HL-60/S4 treated with phorbol 12-myristate 13-acetate at 8.2 ng/mL for 4 days and 3 days (cell line): ENCODE results near the gene LIPN.

ENCODE experiments used
- in situ Hi-C: fragments of 300-500 bp; cut with MboI; formaldehyde crosslinking; loops from 2 replicates; pipeline ENCODE4 v1.15.0; 2022; ENCODE audit warnings: low sequenced_read_pairs

Gene LIPN

DNA sequence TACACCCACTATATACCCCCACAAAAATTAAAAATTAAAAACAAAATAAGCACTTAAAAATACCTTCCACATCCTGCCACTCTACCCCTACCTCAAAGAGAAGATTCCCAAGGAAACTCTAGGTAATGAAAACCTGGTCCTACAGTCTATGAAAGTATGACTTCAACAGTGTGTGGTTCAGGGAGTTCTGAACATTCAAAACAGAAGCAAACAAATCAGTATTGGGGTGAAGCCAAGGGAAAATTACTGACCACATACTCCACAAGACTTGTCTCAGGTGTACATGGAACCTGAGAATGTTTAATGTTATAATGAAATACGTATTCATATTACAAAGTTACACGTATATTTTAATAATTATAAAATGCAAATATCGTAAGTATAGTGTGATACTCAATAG, 22.4 kb downstream of the LIPN start:
- in situ Hi-C loops, result no loop called here

DNA sequence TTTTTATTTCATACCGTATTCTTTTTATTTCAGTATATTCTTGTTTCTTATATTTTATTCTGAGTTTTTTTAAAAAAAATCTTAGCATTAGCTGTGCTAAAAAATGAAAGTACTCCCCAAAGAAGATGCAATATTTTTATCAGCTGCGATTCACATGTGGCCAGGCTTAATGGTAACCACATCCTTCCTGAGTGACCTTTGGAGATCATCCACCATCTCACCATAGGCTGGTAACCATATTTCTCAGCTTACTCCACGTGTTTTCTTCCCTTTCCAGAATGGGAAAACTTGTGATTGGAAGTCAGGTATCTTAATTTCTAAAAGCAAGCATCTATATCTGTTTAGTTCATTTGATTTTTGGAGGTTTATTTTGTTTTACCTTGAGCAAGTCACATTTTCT, 23.9 kb downstream of the LIPN start:
- in situ Hi-C loops, result no loop called here

DNA sequence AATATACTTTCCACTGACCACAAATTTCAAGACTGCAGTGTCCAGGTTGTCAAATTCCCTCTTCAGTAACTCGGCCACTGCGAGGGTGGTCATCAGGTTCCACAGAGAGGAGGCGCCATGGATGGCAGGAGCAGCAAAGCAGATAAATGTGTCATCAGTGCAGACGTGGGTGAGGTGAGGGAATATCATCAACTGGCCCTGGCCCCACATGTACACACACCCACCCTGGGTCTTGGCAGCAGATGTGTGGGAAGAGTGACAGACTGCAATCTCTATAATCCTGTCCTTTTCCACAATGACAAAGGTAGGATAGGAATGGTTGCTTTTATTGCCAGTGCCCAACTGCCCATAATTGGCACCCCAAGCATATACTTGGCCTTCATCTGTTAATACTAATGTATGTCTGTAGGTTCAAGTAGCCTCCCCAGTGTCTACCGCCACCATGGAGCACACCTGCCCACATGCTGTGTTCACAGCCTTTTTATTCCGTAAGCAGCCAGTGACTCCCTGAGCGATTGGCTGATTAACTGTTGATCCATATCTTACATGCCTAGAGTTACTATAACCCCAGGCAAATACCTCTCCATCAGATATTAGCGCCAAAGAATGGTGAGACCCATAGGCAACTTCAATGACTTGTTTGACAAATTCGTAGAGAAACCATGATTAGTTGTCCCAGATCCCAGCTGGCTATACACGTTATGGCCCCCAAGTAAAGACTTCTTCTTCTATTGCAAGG, 26.4 kb downstream of the LIPN start:
- in situ Hi-C loops, result no loop called here

GRCh38 chr10:88787463-88787862, 27.6 kb downstream of the LIPN start:
- in situ Hi-C loops, result no loop called here

GRCh38 chr10:88788924-88789323, 29.1 kb downstream of the LIPN start:
- in situ Hi-C loops, result no loop called here

DNA sequence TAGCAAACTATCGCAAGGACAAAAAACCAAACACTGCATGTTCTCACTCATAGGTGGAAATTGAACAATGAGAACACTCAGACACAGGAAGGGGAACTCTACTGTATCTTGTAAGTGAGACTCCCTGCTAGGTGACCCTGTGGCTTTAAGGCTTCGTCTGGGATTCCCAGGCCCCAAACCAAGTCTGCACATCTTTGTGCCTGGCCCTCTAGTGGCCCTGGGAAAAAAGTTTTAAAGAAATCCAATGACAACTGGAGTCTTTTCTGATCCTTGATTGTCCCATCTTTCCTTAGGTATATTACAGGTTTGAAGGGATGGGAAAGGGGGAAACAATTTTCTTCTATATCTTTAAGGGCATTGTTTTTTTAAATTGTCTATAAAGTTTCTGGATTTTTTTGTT, 32.1 kb downstream of the LIPN start:
- in situ Hi-C loops, result no loop called here

- in situ Hi-C loops, result no loop called here
Observed at GRCh38 chr10:88792661-88793060, 32.8 kb downstream of the LIPN start.

GRCh38 chr10:88793712-88794299, 34.0 kb downstream of the LIPN start:
- in situ Hi-C loops, result no loop called here

- in situ Hi-C loops, result no loop called here
Observed at GRCh38 chr10:88794731-88795130, 34.9 kb downstream of the LIPN start.

DNA sequence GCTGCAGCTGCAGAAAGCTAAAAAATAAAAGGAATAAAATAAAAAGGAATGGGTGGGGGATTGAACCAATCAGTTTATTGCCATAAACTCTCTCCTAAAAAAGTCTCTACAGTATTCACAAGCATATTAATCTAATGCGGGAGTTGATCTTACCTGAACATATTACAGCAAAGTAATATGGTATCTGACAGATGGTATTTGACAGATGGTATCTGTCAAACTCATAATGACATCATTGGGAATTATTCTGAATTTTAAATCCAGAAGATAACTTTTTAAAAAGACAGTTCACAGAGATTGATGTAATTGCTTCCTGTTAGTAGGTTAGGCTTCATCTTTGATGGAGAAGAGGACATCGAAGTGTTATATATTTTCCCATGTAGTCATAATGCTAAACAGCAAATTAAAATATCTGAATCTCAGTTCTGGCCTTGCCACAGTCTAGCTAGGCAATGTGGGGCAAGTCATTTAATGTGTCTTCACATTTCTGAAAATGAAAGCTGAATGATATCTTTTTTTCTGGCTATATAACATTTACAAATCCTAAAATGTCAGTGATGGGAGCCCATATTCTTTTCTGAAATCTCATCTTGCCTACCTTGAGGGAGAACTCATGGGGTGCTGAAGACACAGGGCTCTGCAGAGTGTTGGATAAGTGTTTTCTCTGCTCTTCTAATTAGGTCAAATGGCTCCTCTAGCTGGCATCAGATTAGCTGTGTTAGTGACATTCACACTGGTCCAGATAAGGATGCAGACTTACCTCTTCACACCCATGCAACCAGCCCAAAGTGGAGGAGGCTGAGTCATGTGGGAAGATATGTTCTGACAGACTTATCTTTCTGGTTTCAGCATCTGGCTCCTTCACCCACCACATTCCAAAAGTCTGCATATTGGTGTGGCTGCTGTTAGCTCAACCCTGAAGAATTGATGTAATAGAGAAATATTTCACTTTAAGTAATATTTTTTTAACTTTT, 40.6 kb downstream of the LIPN start:
- in situ Hi-C loops, result no loop called here

- in situ Hi-C loops, result no loop called here
Observed at GRCh38 chr10:88802523-88803285, 42.9 kb downstream of the LIPN start, which contains the start of gene LIPM. LIPM (plus strand) TSS chr10:88802730; CDS start chr10:88802897, 167 bp downstream.

DNA sequence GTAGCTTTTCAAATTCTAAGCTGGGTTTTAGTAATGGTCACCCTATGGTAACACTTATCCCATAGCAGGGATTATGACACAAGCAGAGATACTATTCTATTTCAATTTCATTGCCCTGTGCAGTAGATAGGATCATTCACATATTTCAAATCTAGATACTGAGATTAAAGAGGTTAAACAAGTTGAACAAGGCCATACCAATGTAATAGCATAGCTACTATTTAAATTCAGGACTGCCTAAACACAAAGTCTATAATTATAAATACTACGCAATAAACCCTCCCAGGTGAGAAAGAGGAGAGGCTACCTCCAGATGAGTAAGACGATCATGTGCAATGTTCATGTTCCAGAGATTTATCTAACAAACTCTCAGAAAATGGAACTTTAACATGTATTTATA, 43.8 kb downstream of the LIPN start:
- in situ Hi-C loops, result no loop called here

- in situ Hi-C loops, result no loop called here
Observed at GRCh38 chr10:88804083-88804812, 44.4 kb downstream of the LIPN start.

DNA sequence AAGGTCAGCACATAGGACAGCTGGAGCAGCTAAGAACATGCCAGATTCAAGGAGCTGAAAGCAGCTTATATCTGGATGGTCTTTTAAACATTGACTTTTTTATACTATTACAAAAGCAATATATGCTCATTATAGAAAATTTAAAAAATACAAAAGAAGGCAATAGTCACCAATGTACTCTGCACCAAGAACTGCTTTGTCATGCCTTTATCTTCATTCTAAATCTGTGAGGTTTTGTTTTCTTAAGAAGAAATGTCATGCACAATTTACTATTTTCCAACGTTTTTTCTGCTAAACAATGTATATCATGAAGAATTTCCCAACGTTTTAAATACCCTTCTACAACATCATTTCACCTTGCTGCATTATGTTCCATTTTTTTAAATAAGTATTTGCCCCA, 45.5 kb downstream of the LIPN start:
- in situ Hi-C loops, result no loop called here

- in situ Hi-C loops, result no loop called here
Observed at GRCh38 chr10:88805924-88806323, 46.1 kb downstream of the LIPN start.

DNA sequence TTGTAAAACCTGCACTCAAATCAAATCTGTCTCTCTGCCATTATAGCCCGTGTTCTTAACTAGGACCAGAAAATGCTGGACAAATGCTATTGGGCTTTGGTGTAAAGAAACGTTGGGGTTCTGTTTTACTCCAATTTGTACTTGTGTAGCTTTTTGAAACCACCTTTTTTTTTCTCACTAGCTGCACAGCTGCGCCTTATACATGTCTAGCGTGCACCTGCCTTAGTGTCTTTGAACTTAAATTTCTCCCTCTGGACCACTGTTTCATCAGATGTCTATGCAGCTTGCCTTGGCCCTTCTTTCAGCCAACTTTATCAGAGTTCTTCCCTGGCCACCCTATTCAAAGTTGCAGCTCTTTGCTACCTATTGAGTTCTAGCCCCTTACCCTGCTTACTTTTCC, 49.8 kb downstream of the LIPN start:
- in situ Hi-C loops, result no loop called here

DNA sequence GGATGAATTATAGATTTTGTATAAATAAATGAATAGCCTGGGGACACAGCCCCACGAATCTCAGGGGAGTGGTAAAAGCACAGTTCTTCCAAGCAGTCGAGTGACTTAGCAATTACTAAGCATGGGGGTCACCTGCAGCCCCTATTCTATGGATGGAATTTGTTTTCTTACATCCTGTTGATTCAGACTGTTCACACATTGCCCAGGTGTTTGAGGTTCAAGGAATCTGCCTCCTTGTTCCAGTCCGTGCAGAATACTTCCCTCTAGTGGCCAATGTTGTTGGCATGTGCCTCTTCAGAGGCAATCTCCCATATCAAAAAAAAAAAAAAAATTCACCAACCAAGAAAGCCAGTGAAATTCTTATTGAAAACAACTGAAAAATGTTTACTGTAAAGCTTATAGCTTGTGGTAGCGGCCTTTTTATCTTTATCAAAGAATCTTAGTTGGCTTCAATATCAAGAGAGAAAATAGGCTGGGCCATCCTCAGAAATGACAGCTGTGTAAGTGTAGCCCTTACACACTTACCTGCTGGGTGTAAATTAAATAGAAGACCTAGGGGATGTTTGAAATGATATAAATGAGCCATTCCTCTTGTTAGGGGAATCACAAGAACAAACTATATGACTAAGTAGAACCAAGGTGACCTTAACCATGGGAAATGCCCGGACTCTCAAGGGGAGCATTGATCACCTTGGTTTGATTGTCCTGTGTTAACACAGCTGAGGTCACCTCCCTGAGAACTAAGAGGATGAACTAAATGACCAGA, 50.6 kb downstream of the LIPN start:
- in situ Hi-C loops, result no loop called here

DNA sequence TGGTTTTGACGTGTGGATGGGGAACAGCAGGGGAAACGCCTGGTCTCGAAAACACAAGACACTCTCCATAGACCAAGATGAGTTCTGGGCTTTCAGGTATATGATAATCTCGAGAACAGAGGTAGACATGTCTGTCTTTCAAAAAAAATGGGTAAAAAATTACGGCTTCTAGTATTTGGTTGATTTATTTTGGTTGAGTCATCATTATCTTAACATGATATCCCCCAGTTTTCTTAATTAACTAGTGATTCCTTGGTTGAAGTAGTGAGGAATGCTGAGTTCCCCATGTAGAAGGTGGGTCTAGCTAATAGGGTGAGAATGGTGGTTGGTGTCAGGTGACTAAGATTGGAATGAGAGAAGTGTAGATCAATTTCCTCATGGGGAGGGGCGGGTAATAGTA, 53.4 kb downstream of the LIPN start:
- in situ Hi-C loops, result no loop called here

DNA sequence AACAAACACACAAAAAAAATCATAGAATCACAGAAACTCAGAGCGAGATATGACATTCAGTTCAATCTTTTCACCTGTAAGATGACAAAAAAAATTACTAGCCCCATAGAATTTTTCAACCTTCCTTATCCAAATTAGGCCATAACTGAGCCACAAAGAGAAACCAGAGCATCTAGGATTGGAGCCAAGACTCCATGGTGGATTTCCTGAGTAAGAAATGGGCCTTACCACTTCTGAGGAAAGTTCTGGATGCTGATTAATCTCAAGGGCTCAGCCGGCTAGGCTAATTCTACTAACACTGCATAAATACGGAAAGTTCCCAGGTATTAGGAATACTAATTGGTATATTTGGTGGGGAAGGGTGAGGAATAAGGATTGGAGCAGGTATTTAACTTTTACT, 59.5 kb downstream of the LIPN start:
- in situ Hi-C loops, result no loop called here
